Fibroblast of upper back skin (primary cell): Measurements from ENCODE around the gene EYS.

ENCODE experiments used
- DNase-seq: peaks from one replicate; pipeline ENCODE4 v3.0.0-alpha.2; 2013

EYS gene

DNA sequence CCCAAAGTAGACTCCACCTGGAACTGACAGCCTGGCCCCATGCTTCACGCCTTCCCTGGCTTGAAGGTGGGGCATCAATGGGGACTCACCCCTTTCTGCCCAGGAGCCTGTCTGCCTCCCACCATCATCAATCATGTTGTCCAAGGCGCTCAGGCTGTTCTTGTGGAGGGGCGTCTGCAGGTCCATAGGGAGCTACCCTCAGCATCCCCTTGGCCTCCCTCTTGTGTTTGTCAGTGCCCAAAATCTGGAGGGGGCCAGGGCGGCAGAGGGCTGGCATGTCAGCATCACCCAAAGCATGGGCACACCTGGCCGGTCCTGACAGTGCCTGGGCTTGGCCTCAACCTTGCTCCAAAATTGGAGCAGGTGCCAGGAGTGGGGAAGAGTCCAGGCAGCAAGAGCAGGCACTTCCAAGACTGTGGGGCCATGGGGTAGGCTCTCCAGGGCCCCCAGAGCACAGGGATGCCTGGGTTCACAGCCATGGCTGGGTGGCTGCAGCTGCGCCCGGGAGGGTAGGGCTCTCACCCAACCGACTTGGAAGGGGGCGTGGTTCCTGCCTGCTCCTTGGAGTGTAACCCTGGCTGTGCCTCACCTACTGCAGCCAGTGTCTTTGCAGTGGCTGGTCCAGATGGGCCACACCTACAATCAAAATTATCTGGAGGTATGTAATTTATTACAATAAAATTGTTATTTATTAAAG lies 903.4 kb downstream of the EYS start:
- no peak for DNase-seq

DNA sequence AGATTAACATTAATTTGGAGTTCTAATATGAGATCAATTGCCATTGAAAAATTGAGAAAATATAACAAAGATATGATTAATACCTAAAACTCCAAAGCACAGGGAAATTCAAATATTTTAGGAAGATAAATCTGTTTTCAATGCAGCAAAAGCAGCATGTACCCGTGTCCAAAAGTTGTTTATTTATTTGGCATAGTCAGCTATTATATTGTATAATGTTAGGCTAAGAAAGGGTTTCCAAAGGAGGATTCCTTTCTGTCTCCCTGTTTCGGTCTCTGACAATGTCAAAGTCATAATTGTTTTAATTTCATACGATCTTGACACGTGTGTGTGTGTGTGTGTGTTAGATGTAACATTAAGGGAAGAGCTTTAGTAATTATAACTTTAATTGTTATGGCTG lies 914.5 kb downstream of the EYS start:
- no peak for DNase-seq

DNA sequence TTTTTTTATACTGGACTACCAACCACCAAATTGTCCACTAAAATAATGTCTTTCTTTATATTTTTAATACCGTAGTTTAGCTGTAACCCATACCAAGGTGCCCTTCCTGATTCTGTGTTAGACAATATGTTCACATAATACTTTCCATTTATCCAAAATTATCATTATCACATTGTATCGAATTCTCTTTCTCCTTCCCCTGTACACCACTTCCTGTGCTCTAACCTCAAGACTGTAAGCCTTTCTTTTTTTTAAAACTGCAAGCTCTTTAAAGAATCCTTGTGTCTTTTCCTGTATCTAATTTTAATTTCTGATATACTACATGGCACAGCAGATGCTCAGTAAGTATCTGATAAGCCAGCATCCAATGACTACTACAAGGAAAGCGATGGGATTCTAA lies 917.5 kb downstream of the EYS start:
- DNase-seq = no peak

DNA sequence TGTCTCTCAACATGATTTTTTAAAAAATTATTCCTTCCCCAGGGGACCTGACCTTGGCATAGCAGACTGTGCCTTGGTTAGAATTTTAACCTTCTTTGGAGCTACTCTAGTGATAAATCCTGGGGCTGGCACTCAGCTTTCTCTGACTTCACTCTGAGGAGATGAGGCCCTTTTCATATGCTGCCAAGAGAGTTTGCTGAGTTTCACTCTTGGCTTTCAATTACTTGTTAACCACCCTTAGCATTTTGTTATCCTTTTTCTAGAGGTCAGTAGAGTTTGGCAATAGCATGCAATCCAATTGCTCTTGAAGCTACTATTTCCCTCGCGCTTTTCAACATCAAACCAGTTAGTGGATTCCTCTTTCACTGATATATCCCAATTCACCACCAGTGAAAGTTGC lies 920.3 kb downstream of the EYS start:
- no peak for DNase-seq

DNA sequence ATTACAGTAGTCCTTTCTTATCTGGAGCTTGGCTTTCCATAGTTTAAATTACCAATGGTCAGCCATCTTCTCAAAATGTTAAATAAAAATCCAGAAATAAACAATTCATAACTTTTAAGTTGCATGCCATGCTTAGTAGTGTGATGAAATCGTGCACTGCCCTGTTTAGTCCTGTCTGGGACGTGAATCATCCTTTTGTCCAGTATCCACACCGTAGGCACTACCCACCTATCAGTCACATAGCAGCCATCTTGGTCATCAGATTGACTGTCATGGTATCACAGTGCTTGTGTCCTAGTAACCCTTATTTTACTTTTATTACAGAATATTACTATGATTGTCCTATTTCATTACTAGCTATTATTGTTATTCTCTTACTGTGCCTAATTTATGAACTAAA lies 924.1 kb downstream of the EYS start:
- DNase-seq = no peak

DNA sequence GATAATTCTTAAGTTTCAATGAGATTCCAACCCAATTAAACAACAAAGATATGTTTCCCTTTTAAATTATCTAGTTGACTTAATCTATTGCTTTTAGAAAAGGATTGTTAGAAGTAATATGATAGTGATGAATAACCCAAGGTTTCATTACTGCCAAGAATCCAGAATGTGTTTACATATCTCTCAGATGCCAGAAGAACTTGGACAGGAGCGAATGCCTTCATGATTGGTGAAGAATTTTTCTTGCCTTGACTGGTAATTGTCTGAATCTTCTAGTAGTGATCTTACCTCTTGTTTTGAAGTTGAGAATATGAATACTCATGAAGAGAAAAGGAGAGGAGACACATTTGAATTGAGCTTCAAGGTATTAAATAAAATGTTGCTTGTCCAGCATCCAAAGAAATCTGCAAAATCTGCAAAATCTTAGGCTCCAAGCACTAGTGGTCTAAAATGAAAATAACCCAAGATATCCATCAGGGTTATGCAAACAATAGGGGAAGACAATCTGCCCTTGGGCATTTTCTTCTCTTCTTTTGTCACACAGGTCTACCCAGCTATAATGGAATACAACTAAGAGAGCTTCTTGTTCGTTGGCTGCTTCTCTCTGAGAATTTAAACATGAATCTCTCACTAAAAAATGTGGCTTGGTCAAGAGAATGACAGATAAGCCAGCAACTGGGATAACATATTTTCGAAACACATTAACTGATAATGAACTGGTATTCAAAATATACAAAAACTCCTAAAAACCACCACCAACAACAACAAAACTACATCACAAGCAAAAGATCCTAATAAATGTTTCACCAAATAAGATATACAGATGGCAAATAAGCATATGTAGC lies 928.9 kb downstream of the EYS start:
- DNase-seq = no peak

DNA sequence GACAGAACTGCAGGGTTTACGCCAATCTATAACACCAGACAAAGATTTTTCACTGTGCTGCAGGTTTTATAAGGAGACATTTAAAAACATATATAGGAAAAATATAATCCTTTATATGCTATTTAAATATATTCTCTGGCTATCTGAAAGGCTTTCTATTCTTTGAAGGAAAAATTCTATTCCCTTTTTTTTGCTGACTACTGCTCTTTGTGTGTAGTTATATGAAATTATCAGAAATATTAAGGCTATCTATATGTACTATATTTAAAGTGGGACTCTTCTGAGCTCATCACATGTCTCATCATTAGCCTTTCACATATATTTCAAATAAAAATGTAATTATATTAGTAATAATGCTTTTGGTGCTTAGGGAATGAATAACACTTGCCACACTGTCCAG lies 930.7 kb downstream of the EYS start:
- DNase-seq = no peak

DNA sequence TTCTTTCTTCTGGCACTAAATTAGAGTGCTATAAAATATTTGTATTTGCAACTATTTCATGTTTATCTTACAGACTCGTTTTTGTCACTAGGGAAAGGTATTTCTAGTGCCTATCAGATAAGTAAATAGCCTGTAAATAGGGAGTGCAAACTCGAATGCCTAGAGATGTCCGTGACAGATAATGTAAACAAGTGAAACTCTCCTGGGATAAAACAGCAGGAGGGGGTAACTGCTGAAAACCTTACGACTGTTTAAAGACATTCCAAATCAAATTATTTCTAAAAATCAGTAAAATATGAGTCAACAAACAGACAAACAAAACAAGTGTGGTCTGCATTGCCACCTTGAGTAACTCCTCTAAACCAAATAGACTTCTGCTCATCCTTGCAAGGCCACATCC lies 932.1 kb downstream of the EYS start:
- DNase-seq = no peak

DNA sequence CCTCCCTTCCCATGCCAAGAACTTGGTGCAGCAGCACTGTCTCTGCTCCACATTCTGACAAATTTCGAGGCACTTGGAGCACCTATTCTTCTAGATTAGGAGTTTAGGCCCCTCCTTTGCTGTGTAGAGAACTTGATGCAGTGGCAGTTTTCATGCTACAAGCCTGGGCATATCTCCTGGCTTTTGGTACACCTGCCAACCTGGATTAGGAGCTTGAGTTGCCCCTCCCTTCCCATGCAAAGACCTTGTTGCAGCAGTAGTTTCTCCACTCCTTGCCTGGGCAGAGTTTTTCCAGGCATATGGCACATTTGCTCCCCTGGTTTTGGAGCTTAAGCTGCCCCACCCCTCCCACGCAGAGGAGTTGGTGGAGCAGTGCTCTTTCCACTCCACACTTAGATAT lies 956.1 kb downstream of the EYS start:
- no peak for DNase-seq

DNA sequence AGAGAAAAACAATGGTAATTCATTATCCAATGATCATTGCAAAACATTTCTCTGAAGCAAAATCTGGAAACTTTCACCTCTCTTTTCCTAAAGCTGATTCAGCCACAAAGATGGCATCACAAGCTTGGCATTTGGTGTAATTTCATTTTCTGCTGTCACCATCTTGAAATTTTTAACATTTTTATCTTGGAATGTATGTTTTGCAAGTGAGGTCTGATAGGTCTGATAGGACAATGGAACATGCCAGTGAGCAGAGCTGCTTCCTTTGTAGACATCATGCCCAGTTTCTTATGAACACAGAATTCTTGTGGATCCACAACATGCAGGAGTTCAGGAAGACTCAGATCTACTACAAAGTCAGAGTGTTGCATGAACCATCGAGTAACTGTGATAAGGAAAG lies 969.6 kb downstream of the EYS start:
- DNase-seq = no peak

DNA sequence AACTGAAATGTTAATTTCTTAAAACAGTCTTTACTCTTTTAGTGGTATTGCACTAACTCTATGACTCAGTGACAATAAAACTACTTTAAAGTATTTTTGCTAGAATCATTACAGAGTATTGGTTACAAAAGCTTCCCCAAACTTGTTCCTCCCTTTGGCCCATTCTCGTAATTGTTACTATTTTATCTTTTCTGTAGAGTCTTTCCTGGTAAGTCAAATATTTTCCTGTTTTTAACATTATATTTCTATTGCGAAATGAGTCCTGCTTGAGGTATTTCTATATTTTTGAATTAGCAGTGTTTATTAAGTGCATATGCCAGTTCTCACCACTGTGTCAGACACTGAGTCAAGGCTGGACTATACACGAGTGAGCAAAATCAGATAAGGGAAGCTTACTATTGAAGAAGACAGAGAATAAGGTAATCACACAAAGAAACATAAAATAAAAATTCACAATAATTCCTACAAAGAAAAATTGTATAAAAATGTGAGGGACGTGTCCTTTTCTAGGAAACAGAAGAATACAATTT lies 970.5 kb downstream of the EYS start:
- no peak for DNase-seq

DNA sequence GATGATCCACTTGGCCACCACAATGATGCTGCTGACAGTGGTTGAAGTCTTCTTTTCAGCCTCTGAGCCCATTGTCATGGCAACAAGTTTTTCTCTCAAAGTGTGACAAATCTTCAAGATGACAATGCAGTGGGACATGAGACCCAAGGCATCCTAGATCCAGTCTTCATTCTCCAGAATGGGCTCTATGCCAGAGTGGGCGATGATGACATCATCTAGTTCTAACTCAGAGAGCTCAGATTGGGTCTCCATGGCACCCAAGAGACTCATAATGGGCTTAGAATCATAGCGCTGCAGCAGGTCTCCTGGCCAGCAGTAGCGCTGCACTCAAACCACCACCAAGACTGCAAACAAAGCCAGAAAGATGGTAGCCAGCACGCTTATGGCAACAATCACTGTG lies 973.6 kb downstream of the EYS start:
- DNase-seq = no peak

DNA sequence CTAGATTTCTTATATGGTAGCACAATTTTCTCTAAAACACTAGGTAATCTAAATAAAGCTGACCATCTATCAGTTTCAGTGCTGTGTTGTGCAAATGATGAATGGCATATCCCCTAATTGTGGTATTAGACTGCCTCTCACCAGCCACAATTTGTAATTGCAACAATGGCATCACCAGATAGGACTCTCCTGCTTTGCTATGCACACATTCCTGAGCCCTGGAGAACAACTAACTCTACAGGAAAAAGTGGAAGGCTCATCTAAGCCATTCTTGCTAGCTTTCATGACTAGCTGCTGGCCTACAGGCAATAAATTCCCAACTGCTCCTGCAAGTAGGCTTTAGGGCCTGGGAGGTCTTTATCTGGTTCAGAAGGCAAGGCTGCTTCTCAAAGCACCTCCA lies 974.1 kb downstream of the EYS start:
- no peak for DNase-seq

DNA sequence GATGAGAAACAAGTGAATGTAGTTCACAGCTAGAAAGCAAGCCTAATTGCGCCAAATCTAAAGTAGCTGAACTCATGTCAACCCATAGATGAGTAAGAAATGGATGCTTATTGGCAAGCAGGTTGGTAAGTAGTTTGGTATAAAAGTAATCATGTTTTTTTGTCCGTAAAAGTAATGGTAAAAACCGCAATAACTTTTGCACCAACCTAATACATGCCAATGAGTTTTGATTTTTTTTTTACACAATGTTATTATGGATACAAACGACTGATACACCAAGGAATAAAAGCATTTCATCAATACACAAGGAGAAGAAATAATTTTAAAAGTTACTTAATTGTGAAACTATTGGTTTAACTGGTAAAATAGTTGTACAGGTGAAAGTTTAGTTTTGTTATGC lies 977.5 kb downstream of the EYS start:
- no peak for DNase-seq

DNA sequence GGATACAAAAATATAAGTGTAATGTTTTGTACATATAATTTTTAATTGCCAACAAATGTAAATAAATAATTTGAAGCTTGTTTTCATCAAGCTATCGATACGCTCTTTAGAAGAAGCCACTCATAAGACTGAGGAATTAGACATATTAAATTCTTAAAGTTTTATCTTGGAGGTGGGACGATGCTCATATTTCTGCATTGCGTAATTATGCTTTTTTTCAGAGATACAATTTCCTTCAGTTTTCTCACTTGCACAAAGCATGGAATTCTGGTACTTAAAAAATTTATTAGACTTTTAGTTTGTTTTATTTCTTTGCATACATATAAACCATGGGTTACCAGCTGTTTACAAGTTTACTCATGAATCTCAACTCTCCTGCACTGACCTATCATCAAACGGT lies 980.0 kb downstream of the EYS start:
- DNase-seq = no peak

DNA sequence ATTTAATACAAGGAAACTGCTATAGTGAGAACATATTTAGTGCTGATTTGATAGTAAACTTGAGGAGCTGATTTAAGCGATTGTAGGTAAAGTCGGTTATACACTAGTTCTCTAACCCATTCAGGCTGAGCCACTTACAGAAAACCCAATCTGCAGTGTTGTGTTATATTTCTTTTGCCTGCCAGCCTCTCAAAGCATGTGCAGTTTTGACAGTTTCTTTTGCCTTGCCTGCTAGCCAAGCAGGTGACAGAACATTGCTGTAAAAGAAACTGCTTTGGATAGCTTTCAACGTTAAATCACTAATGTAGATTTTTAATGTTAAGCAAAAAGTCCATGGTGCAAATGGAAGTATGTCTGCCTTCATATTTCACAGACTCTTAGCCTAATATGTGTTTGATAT lies 982.9 kb downstream of the EYS start:
- DNase-seq = no peak

DNA sequence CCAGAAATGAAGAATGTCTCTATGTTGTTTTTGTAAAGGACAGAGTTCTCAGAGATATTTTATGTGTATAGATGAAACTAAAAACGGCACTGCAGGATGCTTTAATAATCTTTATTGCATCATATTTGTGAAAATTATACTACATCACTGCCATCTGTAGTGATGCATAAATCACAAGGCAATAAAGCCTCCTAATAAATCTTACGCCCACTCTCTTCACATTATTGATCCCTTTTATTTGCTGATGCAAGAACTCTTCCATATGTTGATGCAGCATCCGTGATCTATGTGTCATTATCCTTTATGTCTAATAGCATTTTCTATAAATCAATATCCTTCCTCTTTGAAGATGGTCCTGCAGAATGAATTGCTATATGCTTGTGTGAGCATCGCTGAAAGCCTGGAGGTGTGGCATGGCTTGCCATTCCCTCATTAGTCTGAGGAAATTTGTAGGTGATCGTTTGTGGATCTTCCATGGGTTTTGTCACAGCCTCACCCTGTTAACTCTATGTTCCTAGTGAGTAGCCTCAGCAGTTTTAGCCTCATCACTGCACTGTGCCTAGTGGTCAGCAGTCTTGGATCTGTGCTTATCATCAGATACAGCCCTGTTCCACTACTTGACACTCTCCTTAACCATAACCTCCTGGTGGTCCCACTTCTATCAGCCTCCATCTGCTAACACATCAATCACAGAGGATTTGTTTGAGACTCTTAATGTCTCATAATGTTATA lies 983.5 kb downstream of the EYS start:
- no peak for DNase-seq

DNA sequence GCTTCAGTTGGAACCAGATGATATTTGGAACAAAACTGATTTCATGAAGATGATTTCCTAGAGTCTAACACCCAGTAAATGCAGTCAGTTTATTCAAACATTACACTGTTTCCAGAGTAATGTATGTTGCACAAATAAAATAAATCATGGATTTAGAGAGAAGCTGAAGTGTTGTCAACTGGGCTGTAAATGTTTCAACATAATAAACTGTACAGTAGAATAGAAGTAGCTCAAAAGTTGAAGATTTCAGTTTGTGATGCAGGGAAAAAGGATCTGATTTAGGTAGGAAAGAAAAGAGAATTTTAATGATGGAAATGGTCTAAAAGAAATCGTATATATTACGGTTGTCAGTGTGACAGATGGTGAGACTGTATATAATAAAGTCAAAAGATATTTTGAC lies 985.2 kb downstream of the EYS start:
- no peak for DNase-seq

DNA sequence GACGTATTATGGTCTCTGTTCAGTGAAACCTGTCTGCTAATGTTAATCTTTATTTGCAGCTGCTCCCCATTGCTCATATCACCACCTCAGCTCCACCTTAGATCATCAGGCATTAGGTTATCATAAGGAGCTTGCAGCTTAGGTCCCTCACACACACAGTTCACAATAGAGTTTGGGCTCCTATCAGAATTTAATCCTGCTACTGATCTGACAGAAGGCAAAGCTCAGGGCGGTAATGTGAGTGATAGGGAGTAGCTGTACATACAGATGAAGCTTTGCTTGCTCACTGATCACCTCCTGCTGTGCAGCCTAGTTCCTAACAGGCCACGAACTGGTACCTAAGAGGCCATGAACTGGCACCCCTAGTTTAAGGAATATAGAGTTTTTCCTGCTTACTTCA lies 989.7 kb downstream of the EYS start:
- DNase-seq = no peak

DNA sequence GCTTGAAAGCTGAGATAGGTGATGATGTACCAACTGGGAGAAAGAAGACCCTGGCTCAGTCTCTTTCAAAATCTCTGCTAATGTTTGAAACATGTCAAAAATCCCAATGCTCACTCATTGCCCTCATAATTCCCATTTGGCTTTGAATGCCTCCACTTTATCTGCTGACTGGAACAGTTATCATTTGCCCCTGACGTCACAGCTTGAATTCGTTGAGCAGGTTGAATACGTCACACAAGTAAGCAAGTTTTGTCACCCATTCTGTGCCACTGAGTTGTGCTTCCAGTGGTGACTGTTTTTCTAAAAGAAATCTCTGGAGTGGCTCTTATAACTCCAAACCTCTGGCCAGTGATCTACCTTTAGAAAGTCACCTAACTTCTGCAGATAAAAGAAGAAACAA lies 991.4 kb downstream of the EYS start:
- DNase-seq = no peak

DNA sequence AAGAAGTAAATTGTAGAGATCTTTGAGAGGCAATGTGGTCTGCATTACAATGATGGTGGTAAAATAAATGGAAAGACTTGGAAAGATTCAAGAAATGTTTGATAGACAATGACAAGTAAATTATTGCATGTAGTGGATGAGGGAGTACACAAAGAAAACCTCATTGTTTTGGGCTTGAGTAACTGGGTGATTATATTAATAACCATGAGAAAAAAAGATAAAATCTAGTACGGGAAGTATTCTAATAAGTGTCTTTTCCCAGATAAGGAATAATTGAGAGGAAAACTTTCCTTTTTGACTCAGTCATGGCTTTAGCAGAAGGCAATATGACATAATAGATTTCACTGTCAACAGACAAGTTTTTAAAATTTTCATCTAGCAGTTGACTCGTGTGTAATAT lies 993.0 kb downstream of the EYS start:
- no peak for DNase-seq

DNA sequence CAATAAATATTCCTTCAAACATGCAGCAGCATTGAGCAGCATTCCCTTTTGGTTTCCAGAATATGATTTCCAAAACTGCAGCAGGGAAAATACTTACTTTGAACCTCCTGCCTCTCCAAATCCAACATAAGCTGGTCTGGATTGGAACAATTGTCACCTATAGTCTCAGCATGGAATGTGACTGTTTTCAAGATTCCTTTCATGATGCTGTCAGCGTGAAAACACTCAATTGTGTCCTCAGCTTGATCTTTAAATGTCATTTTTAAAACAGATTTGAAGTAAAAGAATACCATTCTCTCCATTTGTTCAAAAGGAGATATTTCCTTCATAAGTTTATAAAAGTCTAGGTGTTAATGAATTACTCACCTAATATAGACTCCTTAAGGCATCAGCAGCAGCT lies 993.9 kb downstream of the EYS start:
- DNase-seq = no peak

DNA sequence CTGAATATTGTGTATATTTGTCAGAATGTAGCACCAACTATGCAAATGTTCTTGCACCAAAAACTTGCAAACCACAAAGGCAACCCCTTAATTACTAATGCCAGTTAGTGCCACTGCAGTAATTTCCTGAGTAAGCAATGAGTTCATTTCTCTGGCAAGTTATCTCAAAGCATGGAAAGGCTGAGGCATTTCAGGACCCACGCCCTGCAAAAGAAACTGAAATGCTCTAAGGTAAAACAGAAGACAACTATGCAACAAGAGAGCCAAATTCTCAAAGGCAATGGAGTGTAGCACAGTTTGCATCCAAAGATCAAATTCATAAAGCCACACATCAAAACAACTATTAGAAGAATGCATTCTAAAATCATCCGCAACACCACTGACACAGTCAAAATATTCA lies 994.4 kb downstream of the EYS start:
- no peak for DNase-seq

DNA sequence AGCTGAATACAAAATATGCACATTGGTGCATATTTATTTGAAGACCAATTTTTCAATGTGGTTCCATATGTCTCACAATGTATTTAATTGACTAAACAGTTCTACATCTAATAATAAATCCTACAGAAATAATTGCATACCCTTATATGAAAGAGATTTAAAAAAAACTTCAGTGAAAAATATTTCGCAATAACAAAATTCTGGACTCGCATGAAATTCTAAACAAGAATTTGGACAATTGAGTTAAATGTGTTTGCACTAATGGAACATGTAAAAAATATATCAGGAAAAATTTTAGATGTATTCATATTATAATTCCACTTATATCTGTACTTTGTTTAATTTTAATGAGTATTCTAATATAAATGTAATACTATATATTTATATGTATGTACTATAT lies 1003.1 kb downstream of the EYS start:
- DNase-seq = no peak
